Measurements from ENCODE around the gene CYGB. TPM values are rescaled to one million over a fixed set of nuclear protein-coding genes. Genes with fewer than 3 reads are reported as not detected.

CYGB gene
- total and polyA plus RNA-seq, 2 of the 13 experiments (the other 11 are each of a cell fraction or from before 2014, with no cell fraction given) = 18.9 to 27.1 TPM

DNA sequence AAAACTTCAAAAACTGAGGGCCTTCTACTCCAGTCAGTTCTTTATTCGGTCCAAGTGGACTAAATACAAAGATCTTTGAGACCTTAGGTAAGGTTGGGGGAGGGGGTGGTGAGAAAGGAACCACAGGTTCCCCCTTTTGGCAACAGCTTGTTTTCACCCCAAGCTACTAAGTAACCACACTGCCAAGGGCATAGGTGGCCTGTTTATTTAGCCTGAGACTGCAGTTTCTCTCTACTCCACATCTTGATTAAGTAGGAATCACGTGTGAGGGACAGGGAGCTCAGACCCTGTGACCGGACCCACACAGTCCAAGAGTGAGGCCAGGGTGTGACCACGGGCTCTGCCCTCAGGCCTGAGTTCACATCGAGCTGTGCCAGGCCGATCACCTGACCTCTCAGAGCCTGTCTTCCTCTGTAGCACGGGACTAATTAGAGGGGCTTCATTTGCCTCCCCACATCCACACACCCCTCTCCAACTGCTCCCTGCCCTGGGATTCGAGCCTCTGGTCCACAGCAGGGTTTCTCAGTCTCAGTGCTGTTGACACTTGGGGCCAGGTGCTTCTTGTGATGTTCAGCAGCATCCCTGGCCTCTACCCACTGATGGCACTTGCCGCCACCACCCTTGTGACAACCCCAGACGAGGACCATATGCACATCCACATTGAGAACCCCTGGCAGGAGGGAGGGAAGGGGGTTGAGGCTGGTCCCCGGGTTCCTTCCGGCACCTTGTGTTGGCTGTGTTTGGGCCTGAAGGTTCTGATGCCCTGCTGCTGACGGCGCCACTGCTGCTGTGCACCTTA lies 30.3 kb upstream of the CYGB start (continued):
- TF ChIP-seq CCDC6 (CRISPR knock-in tag; IDR thresholded peaks at IDR 0.05) = no peak; the same call in 1 of the 2 replicates
- no peak for TF ChIP-seq CBX1 (IDR thresholded peaks at IDR 0.05; ENCODE audit: low read depth)
- TF ChIP-seq FOXA3 (CRISPR knock-in tag; IDR thresholded peaks at IDR 0.05) = peak; percentile 78
- TF ChIP-seq SUZ12 (IDR thresholded peaks at IDR 0.05; ENCODE audit: low read depth, low read length) = no peak
- TF ChIP-seq, protein P1, sequence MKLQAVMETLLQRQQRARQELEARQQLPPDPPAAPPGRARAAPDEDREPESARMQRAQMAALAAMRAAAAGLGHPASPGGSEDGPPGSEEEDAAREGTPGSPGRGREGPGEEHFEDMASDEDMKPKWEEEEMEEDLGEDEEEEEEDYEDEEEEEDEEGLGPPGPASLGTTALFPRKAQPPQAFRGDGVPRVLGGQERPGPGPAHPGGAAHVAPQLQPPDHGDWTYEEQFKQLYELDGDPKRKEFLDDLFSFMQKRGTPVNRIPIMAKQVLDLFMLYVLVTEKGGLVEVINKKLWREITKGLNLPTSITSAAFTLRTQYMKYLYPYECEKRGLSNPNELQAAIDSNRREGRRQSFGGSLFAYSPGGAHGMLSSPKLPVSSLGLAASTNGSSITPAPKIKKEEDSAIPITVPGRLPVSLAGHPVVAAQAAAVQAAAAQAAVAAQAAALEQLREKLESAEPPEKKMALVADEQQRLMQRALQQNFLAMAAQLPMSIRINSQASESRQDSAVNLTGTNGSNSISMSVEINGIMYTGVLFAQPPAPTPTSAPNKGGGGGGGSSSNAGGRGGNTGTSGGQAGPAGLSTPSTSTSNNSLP (IDR thresholded peaks at IDR 0.05; ENCODE audit: low read depth, low read length) = no peak
- TF ChIP-seq LCORL (IDR thresholded peaks at IDR 0.05) = no peak
- TF ChIP-seq LCORL (CRISPR knock-in tag; IDR thresholded peaks at IDR 0.05) = peak; percentile 37; the same call in 1 of the 2 replicates
- TF ChIP-seq ARNT (IDR thresholded peaks at IDR 0.05) = no peak
- TF ChIP-seq, protein P2, sequence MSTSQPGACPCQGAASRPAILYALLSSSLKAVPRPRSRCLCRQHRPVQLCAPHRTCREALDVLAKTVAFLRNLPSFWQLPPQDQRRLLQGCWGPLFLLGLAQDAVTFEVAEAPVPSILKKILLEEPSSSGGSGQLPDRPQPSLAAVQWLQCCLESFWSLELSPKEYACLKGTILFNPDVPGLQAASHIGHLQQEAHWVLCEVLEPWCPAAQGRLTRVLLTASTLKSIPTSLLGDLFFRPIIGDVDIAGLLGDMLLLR (CRISPR knock-in tag; IDR thresholded peaks at IDR 0.05) = no peak
- TF ChIP-seq WIZ (CRISPR knock-in tag; IDR thresholded peaks at IDR 0.05) = no peak
- no peak for TF ChIP-seq SMAD1 (CRISPR knock-in tag; IDR thresholded peaks at IDR 0.05; ENCODE audit: borderline replicate concordance, low read depth)
- TF ChIP-seq, protein P3, sequence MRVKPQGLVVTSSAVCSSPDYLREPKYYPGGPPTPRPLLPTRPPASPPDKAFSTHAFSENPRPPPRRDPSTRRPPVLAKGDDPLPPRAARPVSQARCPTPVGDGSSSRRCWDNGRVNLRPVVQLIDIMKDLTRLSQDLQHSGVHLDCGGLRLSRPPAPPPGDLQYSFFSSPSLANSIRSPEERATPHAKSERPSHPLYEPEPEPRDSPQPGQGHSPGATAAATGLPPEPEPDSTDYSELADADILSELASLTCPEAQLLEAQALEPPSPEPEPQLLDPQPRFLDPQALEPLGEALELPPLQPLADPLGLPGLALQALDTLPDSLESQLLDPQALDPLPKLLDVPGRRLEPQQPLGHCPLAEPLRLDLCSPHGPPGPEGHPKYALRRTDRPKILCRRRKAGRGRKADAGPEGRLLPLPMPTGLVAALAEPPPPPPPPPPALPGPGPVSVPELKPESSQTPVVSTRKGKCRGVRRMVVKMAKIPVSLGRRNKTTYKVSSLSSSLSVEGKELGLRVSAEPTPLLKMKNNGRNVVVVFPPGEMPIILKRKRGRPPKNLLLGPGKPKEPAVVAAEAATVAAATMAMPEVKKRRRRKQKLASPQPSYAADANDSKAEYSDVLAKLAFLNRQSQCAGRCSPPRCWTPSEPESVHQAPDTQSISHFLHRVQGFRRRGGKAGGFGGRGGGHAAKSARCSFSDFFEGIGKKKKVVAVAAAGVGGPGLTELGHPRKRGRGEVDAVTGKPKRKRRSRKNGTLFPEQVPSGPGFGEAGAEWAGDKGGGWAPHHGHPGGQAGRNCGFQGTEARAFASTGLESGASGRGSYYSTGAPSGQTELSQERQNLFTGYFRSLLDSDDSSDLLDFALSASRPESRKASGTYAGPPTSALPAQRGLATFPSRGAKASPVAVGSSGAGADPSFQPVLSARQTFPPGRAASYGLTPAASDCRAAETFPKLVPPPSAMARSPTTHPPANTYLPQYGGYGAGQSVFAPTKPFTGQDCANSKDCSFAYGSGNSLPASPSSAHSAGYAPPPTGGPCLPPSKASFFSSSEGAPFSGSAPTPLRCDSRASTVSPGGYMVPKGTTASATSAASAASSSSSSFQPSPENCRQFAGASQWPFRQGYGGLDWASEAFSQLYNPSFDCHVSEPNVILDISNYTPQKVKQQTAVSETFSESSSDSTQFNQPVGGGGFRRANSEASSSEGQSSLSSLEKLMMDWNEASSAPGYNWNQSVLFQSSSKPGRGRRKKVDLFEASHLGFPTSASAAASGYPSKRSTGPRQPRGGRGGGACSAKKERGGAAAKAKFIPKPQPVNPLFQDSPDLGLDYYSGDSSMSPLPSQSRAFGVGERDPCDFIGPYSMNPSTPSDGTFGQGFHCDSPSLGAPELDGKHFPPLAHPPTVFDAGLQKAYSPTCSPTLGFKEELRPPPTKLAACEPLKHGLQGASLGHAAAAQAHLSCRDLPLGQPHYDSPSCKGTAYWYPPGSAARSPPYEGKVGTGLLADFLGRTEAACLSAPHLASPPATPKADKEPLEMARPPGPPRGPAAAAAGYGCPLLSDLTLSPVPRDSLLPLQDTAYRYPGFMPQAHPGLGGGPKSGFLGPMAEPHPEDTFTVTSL (CRISPR knock-in tag; IDR thresholded peaks at IDR 0.05; ENCODE audit: borderline replicate concordance) = no peak
- TF ChIP-seq, protein P4, sequence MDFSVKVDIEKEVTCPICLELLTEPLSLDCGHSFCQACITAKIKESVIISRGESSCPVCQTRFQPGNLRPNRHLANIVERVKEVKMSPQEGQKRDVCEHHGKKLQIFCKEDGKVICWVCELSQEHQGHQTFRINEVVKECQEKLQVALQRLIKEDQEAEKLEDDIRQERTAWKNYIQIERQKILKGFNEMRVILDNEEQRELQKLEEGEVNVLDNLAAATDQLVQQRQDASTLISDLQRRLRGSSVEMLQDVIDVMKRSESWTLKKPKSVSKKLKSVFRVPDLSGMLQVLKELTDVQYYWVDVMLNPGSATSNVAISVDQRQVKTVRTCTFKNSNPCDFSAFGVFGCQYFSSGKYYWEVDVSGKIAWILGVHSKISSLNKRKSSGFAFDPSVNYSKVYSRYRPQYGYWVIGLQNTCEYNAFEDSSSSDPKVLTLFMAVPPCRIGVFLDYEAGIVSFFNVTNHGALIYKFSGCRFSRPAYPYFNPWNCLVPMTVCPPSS (IDR thresholded peaks at IDR 0.05) = no peak
- TF ChIP-seq, protein P5, sequence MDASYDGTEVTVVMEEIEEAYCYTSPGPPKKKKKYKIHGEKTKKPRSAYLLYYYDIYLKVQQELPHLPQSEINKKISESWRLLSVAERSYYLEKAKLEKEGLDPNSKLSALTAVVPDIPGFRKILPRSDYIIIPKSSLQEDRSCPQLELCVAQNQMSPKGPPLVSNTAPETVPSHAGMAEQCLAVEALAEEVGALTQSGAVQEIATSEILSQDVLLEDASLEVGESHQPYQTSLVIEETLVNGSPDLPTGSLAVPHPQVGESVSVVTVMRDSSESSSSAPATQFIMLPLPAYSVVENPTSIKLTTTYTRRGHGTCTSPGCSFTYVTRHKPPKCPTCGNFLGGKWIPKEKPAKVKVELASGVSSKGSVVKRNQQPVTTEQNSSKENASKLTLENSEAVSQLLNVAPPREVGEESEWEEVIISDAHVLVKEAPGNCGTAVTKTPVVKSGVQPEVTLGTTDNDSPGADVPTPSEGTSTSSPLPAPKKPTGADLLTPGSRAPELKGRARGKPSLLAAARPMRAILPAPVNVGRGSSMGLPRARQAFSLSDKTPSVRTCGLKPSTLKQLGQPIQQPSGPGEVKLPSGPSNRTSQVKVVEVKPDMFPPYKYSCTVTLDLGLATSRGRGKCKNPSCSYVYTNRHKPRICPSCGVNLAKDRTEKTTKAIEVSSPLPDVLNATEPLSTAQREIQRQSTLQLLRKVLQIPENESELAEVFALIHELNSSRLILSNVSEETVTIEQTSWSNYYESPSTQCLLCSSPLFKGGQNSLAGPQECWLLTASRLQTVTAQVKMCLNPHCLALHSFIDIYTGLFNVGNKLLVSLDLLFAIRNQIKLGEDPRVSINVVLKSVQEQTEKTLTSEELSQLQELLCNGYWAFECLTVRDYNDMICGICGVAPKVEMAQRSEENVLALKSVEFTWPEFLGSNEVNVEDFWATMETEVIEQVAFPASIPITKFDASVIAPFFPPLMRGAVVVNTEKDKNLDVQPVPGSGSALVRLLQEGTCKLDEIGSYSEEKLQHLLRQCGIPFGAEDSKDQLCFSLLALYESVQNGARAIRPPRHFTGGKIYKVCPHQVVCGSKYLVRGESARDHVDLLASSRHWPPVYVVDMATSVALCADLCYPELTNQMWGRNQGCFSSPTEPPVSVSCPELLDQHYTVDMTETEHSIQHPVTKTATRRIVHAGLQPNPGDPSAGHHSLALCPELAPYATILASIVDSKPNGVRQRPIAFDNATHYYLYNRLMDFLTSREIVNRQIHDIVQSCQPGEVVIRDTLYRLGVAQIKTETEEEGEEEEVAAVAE (CRISPR knock-in tag; IDR thresholded peaks at IDR 0.05; ENCODE audit: borderline replicate concordance) = no peak
